GM12864 (cell line): Measurements from ENCODE around the gene CGREF1.
"Not testable (repeated sequence)": the region's sequence is repeated elsewhere in the genome, so short reads cannot be mapped to it uniquely, and the experiment has no call there.

Source experiments
- DNase-seq: peaks from one replicate; pipeline ENCODE4 v3.0.0-alpha.2; 2011; ENCODE audit warnings: low read depth
- H3K4me3 ChIP-seq: 2 replicates; pipeline ENCODE4 v1.5.1; 2011; ENCODE audit warnings: mild to moderate bottlenecking, low read depth, low read length, control low read depth
- CTCF ChIP-seq: IDR thresholded peaks from 2 replicates; pipeline ENCODE4 v1.5.1; 2011; ENCODE audit warnings: low read depth, mild to moderate bottlenecking, moderate library complexity, low read length, control low read depth, inconsistent platforms; ENCODE audit errors: missing control alignments

Gene CGREF1

DNA sequence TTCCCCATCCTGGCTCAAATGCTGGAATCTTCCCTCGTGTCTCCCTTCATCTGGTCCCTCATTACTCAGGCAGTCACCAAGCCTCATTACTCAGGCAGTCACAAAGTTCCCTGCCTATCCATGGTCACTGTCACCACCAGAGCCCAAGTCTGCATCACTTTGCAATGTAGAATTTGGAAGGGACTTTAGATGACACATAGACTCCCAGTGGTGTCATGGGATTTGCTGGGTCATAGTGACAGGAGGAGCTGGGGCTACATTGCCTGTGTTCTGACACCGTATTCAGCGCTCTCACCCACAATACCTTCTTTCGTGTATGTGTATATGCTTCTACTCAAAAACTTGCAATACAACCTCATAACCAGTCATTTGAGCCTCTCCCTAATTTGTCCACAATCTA is 42.6 kb downstream of the CGREF1 start:
- H3K4me3 ChIP-seq: no peak overlapping the region
- no peak for DNase-seq
- TF ChIP-seq CTCF: no peak

GRCh38 chr2:27075566-27075871 is 43.4 kb downstream of the CGREF1 start:
- not testable (repeated sequence) for DNase-seq, H3K4me3 ChIP-seq

GRCh38 chr2:27074738-27075565 is 44.0 kb downstream of the CGREF1 start:
- no peak for DNase-seq
- no peak for TF ChIP-seq CTCF

GRCh38 chr2:27073782-27074181 is 45.1 kb downstream of the CGREF1 start:
- no peak for DNase-seq
- no peak overlapping the region for H3K4me3 ChIP-seq
- TF ChIP-seq CTCF: no peak

More at GRCh38 chr2:27074738-27075565, 44.0 kb downstream of the CGREF1 start:
- no peak overlapping the region for H3K4me3 ChIP-seq

DNA sequence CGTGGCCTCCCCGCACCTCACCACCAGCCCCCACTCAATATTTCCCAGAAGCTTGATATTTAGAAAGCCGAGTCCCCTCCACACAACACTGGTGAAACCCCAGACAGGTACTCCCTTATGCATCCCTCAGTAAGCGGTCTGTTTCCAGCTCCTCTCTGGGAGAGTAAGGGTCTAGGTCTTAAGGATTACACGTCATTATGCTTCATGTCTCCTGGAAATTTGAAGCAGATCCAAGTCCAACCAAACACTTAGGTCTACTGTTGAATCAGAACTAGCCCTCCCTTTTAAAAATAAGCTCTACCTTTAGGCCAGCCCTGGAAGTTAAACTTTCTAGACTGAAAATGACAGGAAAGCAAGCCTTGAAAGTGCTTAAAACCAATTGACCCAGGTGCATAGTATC is 46.0 kb downstream of the CGREF1 start:
- no peak for TF ChIP-seq CTCF
- H3K4me3 ChIP-seq: no peak overlapping the region
- no peak for DNase-seq

DNA sequence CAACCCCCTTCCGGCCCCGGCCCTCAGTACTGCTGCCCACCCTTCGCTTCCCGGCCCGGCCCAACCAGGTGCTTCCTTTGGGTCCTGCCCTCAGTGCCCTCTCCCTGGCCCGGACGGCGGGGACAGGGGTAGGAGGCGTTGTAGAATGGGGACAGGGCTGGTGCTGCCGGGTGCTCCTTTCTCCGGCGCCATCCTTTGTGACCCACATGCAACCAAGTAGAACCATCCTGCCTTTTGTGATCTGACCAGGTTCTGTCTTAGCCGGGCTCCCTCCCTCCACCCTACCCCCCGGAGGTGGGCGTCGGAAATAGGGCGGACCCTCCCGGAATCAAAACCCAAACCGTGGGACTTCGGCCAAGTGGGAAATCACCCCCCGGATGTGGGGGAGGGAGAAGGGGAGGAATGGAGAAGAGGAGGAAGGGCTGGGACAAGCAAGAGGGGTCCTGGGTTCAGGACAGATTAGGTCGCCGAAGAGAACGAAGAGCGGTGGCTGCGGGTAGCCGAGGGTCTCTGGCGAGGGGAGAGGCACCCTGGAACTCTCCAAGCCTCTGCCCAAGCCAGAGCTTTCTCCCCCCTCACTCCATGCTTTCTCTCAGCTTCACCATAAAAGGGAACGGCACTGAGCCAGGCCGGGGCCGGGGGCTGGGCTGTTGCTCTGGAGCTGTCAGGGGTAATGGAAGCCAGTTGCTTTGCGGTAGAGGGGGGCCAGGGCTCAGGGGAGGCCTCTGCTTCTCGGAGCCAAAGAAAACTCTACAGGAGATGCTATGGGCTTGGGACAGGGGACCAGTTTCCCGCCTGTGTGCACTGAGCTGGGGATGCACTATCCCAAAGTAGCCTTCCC is 46.7 kb downstream of the CGREF1 start:
- no peak for DNase-seq
- no peak for TF ChIP-seq CTCF
- H3K4me3 ChIP-seq: peak overlapping the region; percentile 70

DNA sequence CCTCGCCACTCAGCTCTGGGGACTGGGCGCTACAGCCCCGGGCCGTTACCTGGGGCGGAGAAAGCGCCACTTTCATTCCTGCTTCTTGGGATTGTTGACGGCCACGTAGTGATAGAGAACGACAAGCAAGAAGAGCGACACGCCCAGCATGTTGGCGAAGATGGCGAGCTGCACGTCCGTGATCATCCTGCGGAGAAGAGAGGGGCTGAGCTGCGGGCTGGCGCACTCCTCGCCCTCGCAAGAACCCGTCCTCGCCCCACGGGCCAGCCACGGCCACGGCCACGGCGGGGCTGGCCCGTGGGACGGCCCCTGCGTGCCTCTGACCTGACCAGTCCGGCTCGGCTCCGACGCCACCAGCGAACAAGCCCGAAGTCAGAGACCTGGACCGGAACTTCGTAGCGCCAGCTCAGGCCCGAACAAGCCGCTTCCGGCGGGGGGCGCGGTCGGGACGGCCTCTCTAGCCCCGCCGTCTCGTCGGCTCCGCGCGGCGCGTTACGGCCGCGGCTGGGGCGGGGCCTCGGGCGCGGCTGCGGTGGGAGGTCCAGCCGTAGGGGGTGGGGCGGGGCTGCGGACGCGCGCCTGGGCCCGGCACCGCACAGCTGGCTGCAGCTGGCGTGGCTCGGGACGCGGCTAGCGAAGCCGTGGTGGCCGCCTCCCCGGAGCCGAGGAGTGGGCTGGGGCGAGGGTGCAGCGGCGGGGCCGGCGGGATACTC is 47.5 kb downstream of the CGREF1 start, which contains the start of gene OST4:
TSS of gene OST4 (minus strand) at position 378 of the 713 bp plus-strand sequence.
- peak; percentile 70 for DNase-seq
- peak within 1 kb of the TSS; percentile 98 for H3K4me3 ChIP-seq
- TF ChIP-seq CTCF: peak; percentile 7
